CD4-positive, alpha-beta T cell (primary cell): ENCODE data around the gene PCDHGC3. TPM values are rescaled to one million over a fixed set of nuclear protein-coding genes. Genes with fewer than 3 reads are reported as not detected.

Experiments used
- ATAC-seq: fragments of 200-7000 bp; cut with Tn5 transposase; one replicate; pipeline ENCODE4 v1.10.0; 2022; ENCODE audit warnings: mild to moderate bottlenecking; ENCODE audit not compliant: poor library complexity
- CTCF ChIA-PET: fragments of 350-600 bp; sonication (Branson Sonifier 250); formaldehyde crosslinking; loops from one replicate; lab custom pipeline; 2021; ENCODE audit warnings: antibody characterized with exemption, inconsistent platforms; lab: Charles Lee
- POLR2A ChIA-PET: fragments of 350-600 bp; sonication (Branson Sonifier 250); formaldehyde crosslinking; loops from one replicate; lab custom pipeline; 2021; ENCODE audit warnings: antibody characterized with exemption, inconsistent platforms; lab: Charles Lee
- DNase-seq, 14 experiments: peaks; one replicate each; pipeline ENCODE4 v3.0.0-alpha.2; 2013 to 2020; ENCODE audit warnings: mixed read lengths in 2 of 14
- H3K27ac ChIP-seq, 2 donors: one replicate each; pipeline versions ENCODE4 v1.5.1 to v1.7.0; 2013; ENCODE audit warnings: low read length in 2 of 2, low read depth in 1 of 2, mild to moderate bottlenecking in 1 of 2
- H3K27me3 ChIP-seq, 2 experiments: 1 replicate in 1 of 2; 2 replicates in 1 of 2; pipeline versions ENCODE4 v1.6.1 to v1.7.0; 2013; ENCODE audit warnings: low read length in 2 of 2, control low read depth in 1 of 2, mild to moderate bottlenecking in 1 of 2, moderate library complexity in 1 of 2; ENCODE audit not compliant: insufficient read depth in 2 of 2, control insufficient read depth in 1 of 2
- H3K36me3 ChIP-seq: one replicate; pipeline ENCODE4 v1.6.1; 2013; ENCODE audit warnings: low read length, control low read depth; ENCODE audit not compliant: insufficient read depth
- H3K4me1 ChIP-seq: one replicate; pipeline ENCODE4 v1.6.1; 2013; ENCODE audit warnings: low read length, control low read depth; ENCODE audit not compliant: insufficient read depth
- H3K4me3 ChIP-seq: one replicate; pipeline ENCODE4 v1.5.1; 2013; ENCODE audit warnings: mild to moderate bottlenecking, low read length, moderate library complexity
- H3K9me3 ChIP-seq, 2 experiments: 1 replicate in 1 of 2; 2 replicates in 1 of 2; pipeline versions ENCODE4 v1.6.1 to v1.7.0; 2013; ENCODE audit warnings: low read length in 2 of 2, mild to moderate bottlenecking in 2 of 2, control low read depth in 1 of 2, moderate library complexity in 1 of 2; ENCODE audit not compliant: control insufficient read depth in 1 of 2, insufficient read depth in 1 of 2
- H3K27ac Mint-ChIP-seq: one replicate; pipeline ENCODE4 v1.8.0; 2020; ENCODE audit warnings: mixed read lengths
- H3K27me3 Mint-ChIP-seq: one replicate; pipeline ENCODE4 v1.8.0; 2021; ENCODE audit warnings: mixed read lengths
- H3K36me3 Mint-ChIP-seq: one replicate; pipeline ENCODE4 v1.8.0; 2021; ENCODE audit warnings: low read depth, mixed read lengths
- H3K4me1 Mint-ChIP-seq: one replicate; pipeline ENCODE4 v1.8.0; 2021; ENCODE audit warnings: low read depth, mixed read lengths
- H3K4me3 Mint-ChIP-seq: one replicate; pipeline ENCODE4 v1.8.0; 2020; ENCODE audit warnings: mild to moderate bottlenecking, mixed read lengths
- H3K9me3 Mint-ChIP-seq: one replicate; pipeline ENCODE4 v1.8.0; 2020; ENCODE audit warnings: mixed read lengths
- intact Hi-C, 2 experiments: fragments of 100-400 bp; cut with DNase I in 1 of 2; cut with micrococcal nuclease in 1 of 2; formaldehyde crosslinking; loops; one replicate each; pipeline versions ENCODE4 v1.15.1 to v1.9.0; 2023 to 2025; cut with DNase I, micrococcal nuclease
- total RNA-seq, 174 experiments: library from RNA in 2 of 174; stranded (reverse) in 2 of 174; gene quantifications; one replicate each; pipeline ENCODE4 v1.2.3 and lab custom pipeline; 2021 to 2026
- TF ChIP-seq, protein P1 (sequence below): fragments of 200-600 bp; IDR thresholded peaks from one replicate; pipeline ENCODE4 v1.8.0; 2022; ENCODE audit warnings: antibody characterized with exemption, mild to moderate bottlenecking

The PCDHGC3 gene
- total RNA-seq, 2 experiments from 2014 or later: not detected

DNA sequence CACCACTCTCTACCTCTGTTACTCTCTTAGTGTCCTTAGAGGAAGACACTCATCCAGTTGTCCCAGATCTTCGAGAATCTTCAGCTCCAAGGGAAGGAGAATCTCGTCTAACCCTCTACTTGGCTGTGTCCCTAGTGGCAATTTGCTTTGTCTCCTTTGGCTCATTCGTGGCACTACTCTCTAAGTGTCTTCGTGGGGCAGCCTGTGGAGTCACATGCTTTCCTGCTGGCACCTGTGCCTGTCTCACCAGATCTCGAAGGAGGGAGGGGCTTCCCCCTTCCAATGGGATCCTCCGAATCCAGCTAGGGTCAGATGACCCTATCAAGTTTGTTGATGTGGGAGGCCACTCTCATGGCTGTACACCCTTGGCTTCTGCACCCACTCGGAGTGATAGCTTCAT is 11.4 kb downstream of the PCDHGC3 start:
- Histone ChIP-seq H3K27ac (no peak overlapping the region), H3K4me3 (no peak overlapping the region), H3K36me3 (no peaks in the 10 kb centered on the region), H3K4me1 (peaks cover 25% of the 10 kb centered on the region), H3K9me3 (peaks cover 0 to 32% of the 10 kb centered on the region in 2 experiments), H3K27me3 (peaks cover 79 to 90% of the 10 kb centered on the region in 2 experiments)
- POLR2A ChIA-PET: no interaction called here
- no peaks in the 10 kb centered on the region for H3K36me3 Mint-ChIP-seq
- H3K27me3 Mint-ChIP-seq: peaks cover 96% of the 10 kb centered on the region
- no peak overlapping the region for H3K27ac Mint-ChIP-seq
- H3K9me3 Mint-ChIP-seq: no peaks in the 10 kb centered on the region
- TF ChIP-seq, protein P1, sequence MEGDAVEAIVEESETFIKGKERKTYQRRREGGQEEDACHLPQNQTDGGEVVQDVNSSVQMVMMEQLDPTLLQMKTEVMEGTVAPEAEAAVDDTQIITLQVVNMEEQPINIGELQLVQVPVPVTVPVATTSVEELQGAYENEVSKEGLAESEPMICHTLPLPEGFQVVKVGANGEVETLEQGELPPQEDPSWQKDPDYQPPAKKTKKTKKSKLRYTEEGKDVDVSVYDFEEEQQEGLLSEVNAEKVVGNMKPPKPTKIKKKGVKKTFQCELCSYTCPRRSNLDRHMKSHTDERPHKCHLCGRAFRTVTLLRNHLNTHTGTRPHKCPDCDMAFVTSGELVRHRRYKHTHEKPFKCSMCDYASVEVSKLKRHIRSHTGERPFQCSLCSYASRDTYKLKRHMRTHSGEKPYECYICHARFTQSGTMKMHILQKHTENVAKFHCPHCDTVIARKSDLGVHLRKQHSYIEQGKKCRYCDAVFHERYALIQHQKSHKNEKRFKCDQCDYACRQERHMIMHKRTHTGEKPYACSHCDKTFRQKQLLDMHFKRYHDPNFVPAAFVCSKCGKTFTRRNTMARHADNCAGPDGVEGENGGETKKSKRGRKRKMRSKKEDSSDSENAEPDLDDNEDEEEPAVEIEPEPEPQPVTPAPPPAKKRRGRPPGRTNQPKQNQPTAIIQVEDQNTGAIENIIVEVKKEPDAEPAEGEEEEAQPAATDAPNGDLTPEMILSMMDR: no peak
- intact Hi-C loops: no loop called here
- ATAC-seq (no peak), DNase-seq (no peak)
- peaks cover 16% of the 10 kb centered on the region for H3K4me1 Mint-ChIP-seq
- CTCF ChIA-PET: no interaction called here
- H3K4me3 Mint-ChIP-seq: no peak overlapping the region

GRCh38 chr5:141488591-141489561 is 13.1 kb downstream of the PCDHGC3 start, which contains the start of gene PCDHGC5:
Gene PCDHGC5 (plus strand): TSS chr5:141489081. CDS start chr5:141489241, 160 bp downstream.
- Mint-ChIP-seq H3K4me1 (peaks cover 16% of the 10 kb centered on the region), H3K27me3 (peaks cover 93% of the 10 kb centered on the region), H3K36me3 (no peaks in the 10 kb centered on the region), H3K27ac (no peak within 1 kb of the TSS), H3K9me3 (no peaks in the 10 kb centered on the region), H3K4me3 (no peak within 1 kb of the TSS)
- peaks cover 0 to 34% of the 10 kb centered on the region in 2 experiments for H3K9me3 ChIP-seq
- intact Hi-C loops: no loop called here
- no peak for ATAC-seq
- POLR2A ChIA-PET: no interaction called here
- H3K4me1 ChIP-seq: peaks cover 33% of the 10 kb centered on the region
- no peak within 1 kb of the TSS for H3K27ac ChIP-seq
- H3K36me3 ChIP-seq: no peaks in the 10 kb centered on the region
- CTCF ChIA-PET: no interaction called here
- DNase-seq: no peak
- peaks cover 82 to 100% of the 10 kb centered on the region in 2 experiments for H3K27me3 ChIP-seq
- H3K4me3 ChIP-seq: no peak within 1 kb of the TSS
- TF ChIP-seq, protein P1: no peak

DNA sequence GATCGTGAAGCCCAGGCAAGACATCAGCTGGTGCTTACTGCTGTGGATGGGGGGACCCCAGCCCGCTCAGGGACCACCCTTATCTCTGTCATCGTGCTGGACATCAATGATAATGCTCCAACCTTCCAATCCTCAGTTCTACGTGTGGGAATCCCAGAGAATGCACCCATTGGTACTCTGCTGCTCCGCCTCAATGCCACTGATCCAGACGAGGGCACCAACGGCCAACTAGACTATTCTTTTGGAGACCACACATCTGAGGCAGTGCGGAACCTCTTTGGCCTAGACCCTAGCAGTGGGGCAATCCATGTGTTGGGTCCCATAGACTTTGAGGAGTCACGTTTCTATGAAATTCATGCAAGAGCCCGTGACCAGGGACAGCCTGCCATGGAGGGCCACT is 14.1 kb downstream of the PCDHGC3 start:
- H3K36me3 ChIP-seq: no peaks in the 10 kb centered on the region
- Mint-ChIP-seq H3K36me3 (no peaks in the 10 kb centered on the region), H3K9me3 (no peaks in the 10 kb centered on the region), H3K4me1 (peaks cover 16% of the 10 kb centered on the region), H3K4me3 (no peak overlapping the region), H3K27ac (no peak overlapping the region), H3K27me3 (peaks cover 93% of the 10 kb centered on the region)
- ATAC-seq (no peak), DNase-seq (no peak)
- H3K4me3 ChIP-seq: no peak overlapping the region
- peaks cover 0 to 28% of the 10 kb centered on the region in 2 experiments for H3K9me3 ChIP-seq
- TF ChIP-seq, protein P1: no peak
- ChIA-PET POLR2A (no interaction called here), CTCF (no interaction called here)
- peaks cover 30% of the 10 kb centered on the region for H3K4me1 ChIP-seq
- no peak overlapping the region for H3K27ac ChIP-seq
- peaks cover 83 to 100% of the 10 kb centered on the region in 2 experiments for H3K27me3 ChIP-seq
- intact Hi-C loops: no loop called here
